Progenitor cell of endocrine pancreas (in vitro differentiated cells): ENCODE data around the gene POLD1. TPM values are rescaled to one million over a fixed set of nuclear protein-coding genes. Genes with fewer than 3 reads are reported as not detected.

Experiments used
- DNase-seq: peaks from one replicate; pipeline ENCODE4 v3.0.0; 2021; ENCODE audit warnings: low spot score; ENCODE audit not compliant: unreplicated experiment
- H3K27ac Mint-ChIP-seq: 2 replicates; pipeline ENCODE4 v1.8.0; 2021; ENCODE audit warnings: mild to moderate bottlenecking, moderate library complexity, mixed read lengths
- H3K27me3 Mint-ChIP-seq: 2 replicates; pipeline ENCODE4 v1.8.0; 2021; ENCODE audit warnings: mixed read lengths
- H3K36me3 Mint-ChIP-seq: 2 replicates; pipeline ENCODE4 v1.8.0; 2022; ENCODE audit warnings: mixed read lengths; ENCODE audit not compliant: insufficient read depth
- H3K4me1 Mint-ChIP-seq: 2 replicates; pipeline ENCODE4 v1.8.0; 2021; ENCODE audit warnings: low read depth, mixed read lengths
- H3K4me3 Mint-ChIP-seq: 2 replicates; pipeline ENCODE4 v1.8.0; 2021; ENCODE audit warnings: low read depth, mild to moderate bottlenecking, moderate library complexity, mixed read lengths
- H3K9me3 Mint-ChIP-seq: 2 replicates; pipeline ENCODE4 v1.8.0; 2021; ENCODE audit warnings: low read depth, mixed read lengths
- CTCF ChIP-seq: fragments of 200-600 bp; sonication (generic); IDR thresholded peaks from one replicate; pipeline ENCODE4 v1.5.0; 2021; ENCODE audit warnings: antibody characterized with exemption, mild to moderate bottlenecking; ENCODE audit not compliant: unreplicated experiment
- total RNA-seq: library from RNA; stranded (reverse); gene quantifications from 2 replicates; pipeline ENCODE4 v1.2.1, GENCODE V29; 2021

Gene POLD1
- total RNA-seq, 1 donor from 2014 or later, result 99.5 TPM

- TF ChIP-seq CTCF, result no peak
- Mint-ChIP-seq H3K9me3 (no peaks in the 10 kb centered on the region), H3K27me3 (no peaks in the 10 kb centered on the region), H3K27ac (no peak overlapping the region), H3K36me3 (peaks cover 11% of the 10 kb centered on the region), H3K4me1 (no peaks in the 10 kb centered on the region), H3K4me3 (no peak overlapping the region)
- DNase-seq, result no peak
These were observed 18.6 kb downstream of the POLD1 start for GRCh38 chr19:50402544-50403301.

- Mint-ChIP-seq H3K36me3 (peaks cover 13% of the 10 kb centered on the region), H3K9me3 (no peaks in the 10 kb centered on the region), H3K4me3 (no peak overlapping the region), H3K27me3 (no peaks in the 10 kb centered on the region), H3K4me1 (no peaks in the 10 kb centered on the region), H3K27ac (no peak overlapping the region)
- DNase-seq, result no peak
- no peak for TF ChIP-seq CTCF
These were observed 22.1 kb downstream of the POLD1 start for GRCh38 chr19:50406156-50406820.

GRCh38 chr19:50406829-50407228 lies 22.7 kb downstream of the POLD1 start:
- H3K9me3 Mint-ChIP-seq, result no peaks in the 10 kb centered on the region
- H3K4me3 Mint-ChIP-seq, result no peak overlapping the region
- DNase-seq, result no peak
- no peaks in the 10 kb centered on the region for H3K27me3 Mint-ChIP-seq
- H3K36me3 Mint-ChIP-seq, result peaks cover 15% of the 10 kb centered on the region
- H3K27ac Mint-ChIP-seq, result no peak overlapping the region
- no peak for TF ChIP-seq CTCF
- H3K4me1 Mint-ChIP-seq, result no peaks in the 10 kb centered on the region

GRCh38 chr19:50409347-50409746 lies 25.2 kb downstream of the POLD1 start:
- no peaks in the 10 kb centered on the region for H3K4me1 Mint-ChIP-seq
- no peak for TF ChIP-seq CTCF
- DNase-seq, result no peak
- H3K27ac Mint-ChIP-seq, result no peak overlapping the region
- H3K9me3 Mint-ChIP-seq, result no peaks in the 10 kb centered on the region
- no peak overlapping the region for H3K4me3 Mint-ChIP-seq
- no peaks in the 10 kb centered on the region for H3K27me3 Mint-ChIP-seq
- H3K36me3 Mint-ChIP-seq, result peaks cover 11% of the 10 kb centered on the region

- Mint-ChIP-seq H3K4me3 (no peak overlapping the region), H3K4me1 (no peaks in the 10 kb centered on the region), H3K27ac (no peak overlapping the region), H3K9me3 (no peaks in the 10 kb centered on the region), H3K27me3 (no peaks in the 10 kb centered on the region), H3K36me3 (peaks cover 11% of the 10 kb centered on the region)
- TF ChIP-seq CTCF, result no peak
- no peak for DNase-seq
These were observed 26.0 kb downstream of the POLD1 start for GRCh38 chr19:50410109-50410508.
